Right kidney (tissue), 9 donors: ENCODE data around the gene RTN4.
"Not testable (repeated sequence)": the region's sequence is repeated elsewhere in the genome, so short reads cannot be mapped to it uniquely, and the experiment has no call there.

Experiments used
- DNase-seq: peaks from one replicate; pipeline ENCODE4 v3.0.0-alpha.2; 2016
- long read RNA-seq, 8 donors: transcript quantifications; one replicate each; lab custom pipeline, GENCODE V29; 2026

Gene RTN4, protein sequence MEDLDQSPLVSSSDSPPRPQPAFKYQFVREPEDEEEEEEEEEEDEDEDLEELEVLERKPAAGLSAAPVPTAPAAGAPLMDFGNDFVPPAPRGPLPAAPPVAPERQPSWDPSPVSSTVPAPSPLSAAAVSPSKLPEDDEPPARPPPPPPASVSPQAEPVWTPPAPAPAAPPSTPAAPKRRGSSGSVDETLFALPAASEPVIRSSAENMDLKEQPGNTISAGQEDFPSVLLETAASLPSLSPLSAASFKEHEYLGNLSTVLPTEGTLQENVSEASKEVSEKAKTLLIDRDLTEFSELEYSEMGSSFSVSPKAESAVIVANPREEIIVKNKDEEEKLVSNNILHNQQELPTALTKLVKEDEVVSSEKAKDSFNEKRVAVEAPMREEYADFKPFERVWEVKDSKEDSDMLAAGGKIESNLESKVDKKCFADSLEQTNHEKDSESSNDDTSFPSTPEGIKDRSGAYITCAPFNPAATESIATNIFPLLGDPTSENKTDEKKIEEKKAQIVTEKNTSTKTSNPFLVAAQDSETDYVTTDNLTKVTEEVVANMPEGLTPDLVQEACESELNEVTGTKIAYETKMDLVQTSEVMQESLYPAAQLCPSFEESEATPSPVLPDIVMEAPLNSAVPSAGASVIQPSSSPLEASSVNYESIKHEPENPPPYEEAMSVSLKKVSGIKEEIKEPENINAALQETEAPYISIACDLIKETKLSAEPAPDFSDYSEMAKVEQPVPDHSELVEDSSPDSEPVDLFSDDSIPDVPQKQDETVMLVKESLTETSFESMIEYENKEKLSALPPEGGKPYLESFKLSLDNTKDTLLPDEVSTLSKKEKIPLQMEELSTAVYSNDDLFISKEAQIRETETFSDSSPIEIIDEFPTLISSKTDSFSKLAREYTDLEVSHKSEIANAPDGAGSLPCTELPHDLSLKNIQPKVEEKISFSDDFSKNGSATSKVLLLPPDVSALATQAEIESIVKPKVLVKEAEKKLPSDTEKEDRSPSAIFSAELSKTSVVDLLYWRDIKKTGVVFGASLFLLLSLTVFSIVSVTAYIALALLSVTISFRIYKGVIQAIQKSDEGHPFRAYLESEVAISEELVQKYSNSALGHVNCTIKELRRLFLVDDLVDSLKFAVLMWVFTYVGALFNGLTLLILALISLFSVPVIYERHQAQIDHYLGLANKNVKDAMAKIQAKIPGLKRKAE
- long read RNA-seq, donor 1, transcript RTN4-204 (8 exons, 2,390 nt): minor isoform, 6 of 182 reads
- long read RNA-seq, donor 1, transcript RTN4-201 (7 exons, 2,333 nt): major isoform, 67 of 182 reads
- long read RNA-seq, donor 1, transcript RTN4-205 (7 exons, 1,898 nt): minor isoform, 57 of 182 reads
- long read RNA-seq, donor 1, transcript RTN4-215 (2 exons, 860 nt): minor isoform, 25 of 182 reads
- long read RNA-seq, donor 1, partial matches to known transcripts: 24 of 182 reads
- long read RNA-seq, donor 1, other reads (novel, unspliced or antisense): 0 of 182 reads
- long read RNA-seq, donor 2, transcript RTN4-201 (7 exons, 2,333 nt): major isoform, 45 of 94 reads
- long read RNA-seq, donor 2, transcript RTN4-205 (7 exons, 1,898 nt): minor isoform, 37 of 94 reads
- long read RNA-seq, donor 2, partial matches to known transcripts: 7 of 94 reads
- long read RNA-seq, donor 2, other reads (novel, unspliced or antisense): 0 of 94 reads
- long read RNA-seq, donor 3, transcript RTN4-201 (7 exons, 2,333 nt): minor isoform, 27 of 91 reads
- long read RNA-seq, donor 3, transcript RTN4-205 (7 exons, 1,898 nt): major isoform, 37 of 91 reads
- long read RNA-seq, donor 3, transcript RTN4-215 (2 exons, 860 nt): minor isoform, 11 of 91 reads
- long read RNA-seq, donor 3, partial matches to known transcripts: 10 of 91 reads
- long read RNA-seq, donor 3, other reads (novel, unspliced or antisense): 0 of 91 reads
- long read RNA-seq, donor 4, transcript RTN4-201 (7 exons, 2,333 nt): major isoform, 54 of 103 reads
- long read RNA-seq, donor 4, transcript RTN4-205 (7 exons, 1,898 nt): minor isoform, 25 of 103 reads
- long read RNA-seq, donor 4, transcript RTN4-215 (2 exons, 860 nt): minor isoform, 19 of 103 reads
- long read RNA-seq, donor 4, partial matches to known transcripts: 0 of 103 reads
- long read RNA-seq, donor 4, other reads (novel, unspliced or antisense): 0 of 103 reads
- long read RNA-seq, donor 5, transcript RTN4-204 (8 exons, 2,390 nt): minor isoform, 5 of 250 reads
- long read RNA-seq, donor 5, transcript RTN4-215 (2 exons, 860 nt): minor isoform, 6 of 250 reads
- long read RNA-seq, donor 5, transcript RTN4-205 (7 exons, 1,898 nt): minor isoform, 36 of 250 reads
- long read RNA-seq, donor 5, transcript RTN4-201 (7 exons, 2,333 nt): major isoform, 62 of 250 reads
- long read RNA-seq, donor 5, partial matches to known transcripts: 140 of 250 reads
- long read RNA-seq, donor 5, other reads (novel, unspliced or antisense): 0 of 250 reads
- long read RNA-seq, donor 6, transcript RTN4-201 (7 exons, 2,333 nt): major isoform, 70 of 130 reads
- long read RNA-seq, donor 6, transcript RTN4-215 (2 exons, 860 nt): minor isoform, 18 of 130 reads
- long read RNA-seq, donor 6, transcript RTN4-205 (7 exons, 1,898 nt): minor isoform, 39 of 130 reads
- long read RNA-seq, donor 6, partial matches to known transcripts: 0 of 130 reads
- long read RNA-seq, donor 6, other reads (novel, unspliced or antisense): 0 of 130 reads
- long read RNA-seq, donor 7, transcript RTN4-201 (7 exons, 2,333 nt): major isoform, 115 of 195 reads
- long read RNA-seq, donor 7, transcript RTN4-205 (7 exons, 1,898 nt): minor isoform, 42 of 195 reads
- long read RNA-seq, donor 7, transcript RTN4-215 (2 exons, 860 nt): minor isoform, 13 of 195 reads
- long read RNA-seq, donor 7, partial matches to known transcripts: 18 of 195 reads
- long read RNA-seq, donor 7, other reads (novel, unspliced or antisense): 0 of 195 reads
- long read RNA-seq, donor 8, transcript RTN4-205 (7 exons, 1,898 nt): minor isoform, 53 of 146 reads
- long read RNA-seq, donor 8, transcript RTN4-215 (2 exons, 860 nt): minor isoform, 13 of 146 reads
- long read RNA-seq, donor 8, transcript RTN4-201 (7 exons, 2,333 nt): major isoform, 61 of 146 reads
- long read RNA-seq, donor 8, partial matches to known transcripts: 13 of 146 reads
- long read RNA-seq, donor 8, other reads (novel, unspliced or antisense): 0 of 146 reads

DNA sequence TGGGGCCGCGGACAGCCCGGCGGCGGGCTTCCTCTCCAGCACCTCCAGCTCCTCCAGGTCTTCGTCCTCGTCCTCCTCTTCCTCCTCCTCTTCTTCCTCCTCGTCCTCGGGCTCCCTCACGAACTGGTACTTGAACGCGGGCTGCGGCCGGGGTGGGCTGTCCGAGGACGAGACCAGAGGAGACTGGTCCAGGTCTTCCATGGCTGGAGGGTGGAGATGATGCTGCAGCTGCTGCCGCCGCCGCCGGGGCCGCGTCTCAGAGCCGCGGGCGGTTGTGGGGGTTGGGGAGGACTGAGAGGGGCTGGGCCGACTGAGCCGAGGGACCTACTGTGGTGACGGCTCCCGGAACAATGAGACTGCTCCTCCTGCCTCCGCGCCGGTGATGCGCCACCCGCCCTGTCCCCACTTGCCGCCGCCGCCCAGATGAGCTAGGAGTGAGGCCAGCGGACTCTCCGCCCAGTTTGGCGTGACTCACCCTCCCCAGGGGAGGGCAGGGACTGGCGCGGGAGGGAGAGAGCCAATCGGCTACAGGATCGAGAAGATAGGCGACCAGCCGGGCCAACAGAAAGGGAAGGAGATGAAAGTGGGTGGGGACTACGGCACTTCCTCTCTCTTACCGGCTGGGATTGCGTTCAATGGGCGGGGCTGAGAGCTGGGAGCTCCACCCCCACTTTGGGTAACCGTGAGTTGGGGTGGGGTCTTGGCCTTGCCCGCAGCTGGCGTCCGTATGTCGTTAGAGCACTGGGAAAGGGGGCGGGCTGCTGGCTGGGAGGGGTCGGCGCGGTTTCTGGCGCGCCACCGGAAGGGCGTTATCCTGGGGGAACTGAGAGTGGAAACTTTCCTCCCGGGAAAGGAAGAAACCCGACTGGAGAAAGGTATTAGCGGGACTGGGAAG, at the start of gene RTN4:
Gene RTN4, minus strand, starts transcription at position 352 of the 895 bp plus-strand sequence. Its CDS starts 151 bp downstream, at position 201.
- peak; percentile 96 for DNase-seq

DNA sequence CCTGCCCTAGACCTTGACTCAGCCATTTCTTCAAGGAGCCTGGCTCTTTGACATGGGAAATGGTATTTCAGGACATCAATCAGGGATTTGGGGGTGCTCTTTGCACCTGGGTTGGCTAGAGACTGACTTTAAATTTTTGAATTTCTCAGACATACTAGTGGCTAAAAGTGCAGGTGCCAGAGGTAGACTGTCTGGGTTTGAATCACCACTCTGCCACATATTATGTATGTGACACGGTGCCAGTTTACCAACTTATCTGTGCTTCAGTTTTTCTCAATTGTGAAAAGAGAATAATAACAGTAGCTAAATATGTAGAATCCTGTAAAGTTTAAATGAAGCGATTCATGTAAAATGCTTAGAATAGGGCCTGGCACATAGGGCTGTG, 49.2 kb upstream of the RTN4 start:
- DNase-seq: no peak

DNA sequence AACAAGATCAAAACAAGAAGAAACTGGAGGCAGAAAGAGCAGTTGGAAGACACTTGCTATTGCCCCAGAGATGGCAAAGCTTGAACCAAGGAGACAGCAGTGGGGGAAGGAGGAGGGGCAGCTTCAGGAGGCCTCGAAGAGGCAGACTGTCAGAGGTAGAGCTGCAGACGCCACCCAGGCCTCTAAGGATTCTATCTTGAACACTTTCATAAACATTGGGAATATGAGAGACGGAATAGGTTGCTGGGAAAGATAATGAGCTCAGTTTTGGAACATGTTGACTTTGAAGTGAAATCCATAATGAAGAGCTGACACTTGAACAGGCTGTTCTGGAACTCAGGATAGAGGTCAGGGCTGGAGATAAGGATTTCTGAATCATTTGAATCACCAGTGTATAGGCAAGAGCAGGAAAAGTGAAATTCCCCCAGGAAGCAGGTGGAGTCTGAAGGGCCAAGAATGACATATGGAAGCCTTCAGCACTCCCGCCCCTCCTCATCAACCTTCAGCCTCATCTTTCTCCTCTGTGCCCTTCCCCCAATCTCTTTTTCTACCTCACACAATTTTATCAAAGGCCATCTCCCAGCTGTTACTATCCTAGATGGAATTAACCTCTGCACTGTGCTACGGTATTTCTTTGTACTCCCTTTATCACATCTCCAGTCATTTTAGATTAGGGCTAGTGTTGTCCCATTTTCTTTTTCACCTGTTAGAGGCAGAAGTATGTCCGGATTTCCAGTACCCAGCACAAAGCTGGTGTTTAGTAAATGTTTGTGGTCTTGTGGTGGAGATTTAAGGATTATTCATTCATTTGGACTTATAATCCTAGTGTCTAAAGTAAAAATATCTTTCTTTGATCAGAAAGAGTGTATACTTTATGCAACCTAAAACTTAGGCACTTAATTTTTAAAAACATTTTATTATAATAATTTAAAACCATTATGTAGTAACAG, 47.5 kb upstream of the RTN4 start:
- DNase-seq: no peak

DNA sequence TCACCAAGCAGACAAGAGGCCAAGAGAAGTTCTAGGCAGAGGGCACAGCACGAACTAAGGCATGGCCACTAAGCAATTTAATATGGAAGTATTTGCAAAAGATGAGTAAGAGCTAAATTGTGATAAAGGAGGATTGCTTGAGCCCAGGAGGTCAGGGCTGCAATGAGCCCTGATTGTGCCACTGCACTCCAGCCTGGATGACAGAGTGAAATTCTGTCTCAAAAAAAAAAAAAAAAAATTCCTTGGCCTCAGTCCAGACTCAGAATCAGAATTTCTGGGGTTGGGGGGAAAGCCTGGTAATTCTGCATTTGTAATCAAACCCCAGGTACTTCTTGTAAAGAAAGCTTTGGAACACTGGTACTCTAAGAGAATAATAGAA, 46.8 kb upstream of the RTN4 start:
- DNase-seq: no peak

DNA sequence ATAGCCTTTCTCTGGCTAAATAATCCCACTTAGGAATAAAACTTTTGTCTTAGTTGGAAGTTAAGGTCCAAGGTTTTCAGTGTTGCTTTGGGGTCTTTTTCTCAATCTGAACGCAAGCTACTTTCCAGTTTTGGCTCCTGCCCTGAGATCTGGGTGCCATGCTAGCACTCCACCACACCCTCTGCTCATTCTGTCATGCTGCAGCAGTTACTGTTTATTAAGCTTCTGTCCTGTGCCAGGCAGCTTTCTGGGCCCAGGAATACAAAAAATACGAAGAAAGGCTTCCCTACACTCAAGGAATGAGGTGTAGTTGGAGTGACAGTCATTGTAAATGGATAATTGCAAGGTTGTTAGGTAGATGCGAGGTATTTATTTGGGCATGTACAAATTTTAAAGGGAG, 46.3 kb upstream of the RTN4 start:
- DNase-seq: no peak

DNA sequence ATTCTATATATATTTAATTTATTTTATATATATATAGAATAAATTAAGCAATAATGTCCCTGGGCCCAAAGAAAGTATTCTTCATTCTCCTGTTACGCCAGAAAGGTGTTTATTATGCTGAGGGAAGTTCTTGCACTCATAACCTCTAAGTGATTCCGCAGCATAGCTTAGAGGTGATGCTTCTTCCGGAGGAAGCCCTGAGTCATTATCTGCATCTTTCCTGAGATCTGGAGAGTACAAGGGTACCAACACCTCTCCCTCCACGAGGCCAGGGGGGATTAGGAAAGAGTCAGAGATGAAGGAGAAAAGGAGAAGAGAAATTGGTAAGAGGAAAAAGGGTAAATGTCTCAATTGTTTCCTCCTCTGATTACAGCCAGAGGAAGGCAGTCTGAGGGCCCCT, 43.1 kb upstream of the RTN4 start:
- no peak for DNase-seq

DNA sequence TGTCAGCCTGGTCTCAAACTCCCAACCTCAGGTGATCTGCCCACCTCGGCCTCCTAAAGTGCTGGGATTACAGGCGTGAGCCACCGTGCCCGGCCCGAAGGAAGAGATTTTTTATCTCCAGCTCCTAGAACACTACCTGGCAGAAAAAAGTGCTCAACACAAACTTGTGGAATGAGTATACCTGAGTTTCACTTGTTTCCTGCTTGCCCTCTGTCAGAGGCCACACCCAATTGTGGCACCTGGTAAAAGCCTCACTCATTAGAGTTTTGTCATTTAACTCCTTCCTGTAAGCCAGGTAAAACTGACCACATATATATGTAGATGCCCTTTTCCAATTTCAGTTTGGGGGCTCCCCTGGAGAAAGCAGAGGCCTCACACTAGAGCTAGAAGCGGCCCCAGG, 42.2 kb upstream of the RTN4 start:
- no peak for DNase-seq

DNA sequence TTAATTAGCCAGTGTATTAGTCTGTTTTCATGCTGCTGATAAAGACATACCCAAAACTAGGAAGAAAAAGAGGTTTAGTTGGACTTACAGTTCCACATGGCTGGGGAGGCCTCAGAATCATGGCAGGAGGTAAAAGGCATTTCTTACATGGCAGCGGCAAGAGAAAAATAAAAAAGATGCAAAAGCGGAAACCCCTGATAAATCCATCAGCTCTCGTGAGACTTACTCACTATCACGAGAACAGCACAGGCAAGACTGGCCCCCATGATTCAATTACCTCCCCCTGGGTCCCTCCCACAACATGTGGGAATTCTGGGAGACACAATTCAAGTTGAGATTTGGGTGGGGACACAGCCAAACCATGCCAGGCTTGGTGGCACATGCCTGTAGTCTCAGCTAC, 41.4 kb upstream of the RTN4 start:
- not testable (repeated sequence) for DNase-seq

DNA sequence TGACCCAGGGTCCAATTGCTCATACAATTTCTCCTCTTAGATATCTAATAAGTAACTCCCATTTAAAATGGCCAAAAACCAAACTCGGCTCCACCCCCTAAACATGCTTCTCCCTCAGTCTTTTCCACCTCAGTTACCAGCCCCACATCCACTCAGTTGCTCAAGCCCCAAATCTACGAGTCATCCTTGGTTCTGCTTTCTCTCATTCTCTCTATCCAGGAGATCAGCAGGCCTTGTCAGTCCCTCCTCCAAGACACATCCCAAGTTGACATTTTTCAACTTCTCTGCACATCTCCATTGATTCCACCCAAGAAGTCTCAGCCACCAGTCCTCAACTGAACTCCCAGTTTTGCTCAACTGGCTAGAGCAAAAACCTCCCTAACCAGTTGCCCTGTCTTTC, 40.5 kb upstream of the RTN4 start:
- no peak for DNase-seq

DNA sequence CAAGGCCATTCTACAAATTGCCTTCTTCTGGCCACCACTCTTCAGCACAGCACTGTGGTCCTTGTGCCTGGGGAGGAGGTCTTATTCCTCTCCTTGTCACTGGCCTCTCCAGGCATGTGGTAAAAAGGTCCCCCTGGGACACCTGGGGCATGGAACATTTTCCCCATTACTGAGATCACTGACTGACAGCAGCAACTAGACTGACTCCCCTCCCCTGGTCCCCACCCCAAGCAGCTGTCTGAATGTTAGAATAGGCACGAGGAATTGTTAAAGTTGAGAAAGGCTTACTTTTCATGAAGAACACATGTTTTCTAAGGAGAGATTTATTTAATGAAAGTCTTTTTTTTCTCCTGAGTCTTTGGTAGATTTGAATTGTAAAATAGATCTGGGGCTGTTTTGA, 39.5 kb upstream of the RTN4 start:
- DNase-seq: no peak

DNA sequence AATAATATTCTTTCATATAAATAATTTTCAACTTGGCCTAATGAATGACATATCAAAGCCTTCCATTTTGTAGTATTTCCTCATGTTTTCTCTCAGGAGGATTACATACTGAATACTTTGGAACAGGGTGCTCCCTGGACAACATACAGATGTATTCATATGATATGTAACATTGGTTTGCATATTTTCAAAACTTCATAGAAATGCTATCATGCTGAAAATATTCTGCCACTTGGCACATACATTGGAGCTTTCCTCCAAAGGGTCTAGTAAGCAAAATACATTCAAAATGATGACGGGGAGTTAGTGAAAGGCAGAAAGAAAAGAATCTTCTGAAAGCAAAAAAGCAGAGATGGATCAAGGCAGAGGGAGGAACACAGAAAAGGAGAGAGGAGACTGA, 38.1 kb upstream of the RTN4 start:
- DNase-seq: no peak

DNA sequence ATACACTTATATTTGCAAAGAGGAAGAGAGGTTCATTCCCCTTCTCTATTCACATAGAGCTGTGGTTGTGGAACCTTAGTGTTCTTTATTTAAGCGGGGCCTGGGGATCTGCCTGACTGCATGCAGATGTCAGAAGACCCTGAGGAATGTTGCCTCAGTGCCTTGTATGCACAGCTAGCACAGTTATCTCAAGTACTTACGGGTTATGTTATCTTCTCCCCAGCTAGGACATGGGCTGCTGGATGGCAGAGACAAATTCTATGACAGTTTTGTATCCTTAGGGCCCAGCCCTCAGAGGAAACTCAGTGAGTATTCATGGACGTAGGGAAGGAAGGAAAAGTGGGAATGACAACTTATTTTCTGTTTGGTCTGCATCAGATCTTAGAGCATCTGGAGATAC, 37.7 kb upstream of the RTN4 start:
- DNase-seq: no peak

DNA sequence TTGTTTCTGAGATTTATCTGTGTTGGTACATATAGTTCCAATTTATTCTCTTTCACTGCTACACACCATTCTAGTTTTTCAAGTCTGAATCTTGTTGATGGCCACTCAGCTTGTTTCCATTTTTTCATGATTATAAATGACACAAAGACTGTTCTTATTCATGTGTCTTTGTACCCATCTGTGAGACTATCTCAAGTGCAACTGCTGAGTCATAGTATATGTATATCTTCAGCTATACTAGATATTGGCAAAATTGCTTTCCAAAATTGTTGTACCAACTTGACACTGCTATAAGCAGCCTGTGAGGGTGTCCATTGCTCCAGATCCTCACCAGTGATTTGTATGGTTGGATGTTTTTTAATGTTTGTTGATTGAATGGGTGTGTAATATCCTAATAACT, 37.2 kb upstream of the RTN4 start:
- no peak for DNase-seq

DNA sequence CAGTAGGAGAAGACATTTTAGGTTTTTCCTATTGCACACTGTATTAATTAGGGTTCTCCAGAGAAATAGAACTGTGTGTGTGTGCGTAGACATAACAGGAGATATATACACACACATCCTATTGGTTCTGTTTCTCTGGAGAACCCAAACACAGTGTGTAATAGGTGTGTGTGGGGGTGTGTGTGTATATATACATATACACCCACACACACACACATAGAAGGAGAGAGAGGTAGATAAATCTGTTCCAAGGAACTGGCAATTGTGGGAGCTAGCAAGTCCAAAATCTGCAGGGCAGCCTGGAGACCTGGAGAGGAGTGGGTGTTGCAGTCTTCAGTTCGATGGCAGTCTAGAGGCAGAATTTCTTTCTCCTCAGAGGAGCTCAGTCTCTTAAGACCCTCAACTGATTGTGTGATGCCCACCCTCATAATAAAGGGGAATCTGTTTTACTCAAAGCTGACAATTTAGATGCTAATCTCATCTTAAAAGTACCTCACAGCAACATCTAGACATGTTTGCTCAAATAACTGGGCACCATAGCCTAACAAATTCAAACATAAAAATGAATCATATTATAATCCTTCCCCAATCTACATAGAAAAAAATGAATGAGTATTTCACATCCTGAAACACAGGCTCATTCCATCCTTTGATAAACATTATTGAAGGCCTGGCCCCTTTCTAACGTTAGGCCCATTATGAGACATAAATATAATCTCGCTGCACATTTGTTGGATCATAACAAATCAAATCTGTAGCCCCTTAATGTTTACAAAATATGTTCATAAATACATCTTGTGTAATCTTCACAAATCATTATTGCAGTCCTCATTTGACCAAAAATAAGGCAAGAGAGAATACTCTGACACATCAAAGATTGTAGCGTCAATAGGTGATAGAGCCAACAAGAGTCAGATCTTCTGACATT, 35.1 kb upstream of the RTN4 start:
- no peak for DNase-seq

DNA sequence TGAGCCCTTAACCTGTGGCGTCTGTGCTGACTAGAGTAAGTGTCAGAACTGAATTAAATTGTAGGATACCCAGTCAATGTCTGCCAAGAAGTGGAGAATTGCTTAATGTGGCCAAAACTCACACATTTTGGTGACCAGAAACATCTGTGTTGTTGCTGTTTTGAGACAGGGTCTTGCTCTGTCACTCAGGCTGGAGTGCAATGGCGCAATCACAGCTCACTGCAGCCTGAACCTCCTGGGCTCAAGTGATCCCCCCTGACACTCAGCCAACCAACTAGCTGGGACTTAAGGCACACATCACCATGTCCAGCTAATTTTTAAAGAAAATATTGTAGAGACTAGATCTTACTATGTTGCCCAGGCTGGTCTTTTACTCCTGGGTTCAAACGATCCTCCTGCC, 34.4 kb upstream of the RTN4 start:
- no peak for DNase-seq
